NCI-H345 treated with DMSO at 0.1 percent for 48 hours (cell line): ENCODE measurements around the gene PARD6B.
"Not testable (repeated sequence)": the region's sequence is repeated elsewhere in the genome, so short reads cannot be mapped to it uniquely, and the experiment has no call there.

ENCODE experiments used
- DNase-seq: peaks from one replicate; lab custom pipeline; 2025; ENCODE audit not compliant: unreplicated experiment; lab: John Stamatoyannopoulos, UW

PARD6B gene

GRCh38 chr20:50703651-50704438, 27.5 kb upstream of the PARD6B start:
- DNase-seq = not testable (repeated sequence)

DNA sequence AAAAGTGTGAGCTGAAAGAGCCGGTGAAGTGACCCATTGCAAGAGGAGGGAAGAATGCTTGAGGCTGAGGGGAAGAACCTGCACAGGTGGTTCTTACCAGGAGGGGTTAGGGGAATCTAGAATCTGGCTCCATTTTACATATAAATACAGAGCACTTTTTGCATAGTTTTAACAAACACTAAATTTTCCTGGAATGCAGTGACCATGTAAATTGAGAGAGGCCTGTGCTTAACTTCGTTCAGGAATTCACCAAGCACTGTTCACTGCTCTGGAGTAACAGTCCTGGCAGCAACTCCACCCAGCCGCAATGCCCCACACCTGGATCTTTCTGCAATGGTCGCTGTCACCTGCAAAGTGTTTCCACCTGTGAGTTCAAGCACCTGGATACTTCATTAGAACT, 26.9 kb upstream of the PARD6B start:
- no peak for DNase-seq

- no peak for DNase-seq
These were observed 26.4 kb upstream of the PARD6B start for GRCh38 chr20:50704971-50705370.

- DNase-seq = no peak
These were observed 22.3 kb upstream of the PARD6B start for GRCh38 chr20:50708845-50709635.

DNA sequence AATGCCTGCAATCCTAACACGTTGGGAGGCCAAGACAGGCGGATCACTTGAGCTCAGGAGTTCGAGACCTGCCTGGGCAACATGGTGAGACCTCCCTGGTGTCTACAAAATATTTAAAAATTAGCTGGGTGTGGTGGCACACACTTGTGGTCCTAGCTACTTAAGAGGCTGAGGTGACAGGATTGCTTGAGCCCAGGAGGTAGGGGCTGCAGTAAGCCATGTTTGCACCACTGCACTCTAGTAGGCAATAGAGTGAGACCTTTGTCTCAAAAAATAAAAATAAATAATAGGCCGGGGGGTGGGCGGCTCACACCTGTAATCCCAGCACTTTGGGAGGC, 21.8 kb upstream of the PARD6B start:
- DNase-seq = no peak

DNA sequence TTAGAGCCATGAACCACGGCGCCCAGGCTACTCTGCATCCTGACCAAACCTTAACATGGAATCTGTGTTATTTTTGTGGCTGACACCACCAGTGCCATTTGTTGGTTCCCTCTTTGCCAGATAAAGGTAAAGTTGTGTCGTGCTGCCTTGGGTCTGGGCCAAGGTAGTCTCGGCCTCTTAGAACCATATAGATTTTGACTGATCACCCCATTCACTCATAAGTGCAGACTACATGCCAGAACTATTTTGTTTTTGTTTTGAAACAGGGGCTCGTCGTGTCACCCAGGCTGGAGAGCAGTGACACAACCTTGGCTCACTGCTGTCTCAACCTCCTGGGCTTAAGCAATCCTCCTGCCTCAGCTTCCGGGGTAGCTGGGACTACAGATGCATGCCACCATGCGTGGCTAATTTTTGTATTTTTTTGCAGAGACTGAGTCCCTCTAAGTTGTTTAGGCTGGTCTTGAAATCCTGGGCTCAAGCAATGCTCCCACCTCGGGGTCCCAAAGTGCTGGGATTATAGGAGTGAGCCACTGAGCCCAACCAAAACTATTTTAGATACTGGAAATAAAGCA, 20.8 kb upstream of the PARD6B start:
- no peak for DNase-seq

- no peak for DNase-seq
These were observed 20.1 kb upstream of the PARD6B start for GRCh38 chr20:50711113-50711825.

GRCh38 chr20:50712771-50713656, 18.4 kb upstream of the PARD6B start:
- DNase-seq = no peak

DNA sequence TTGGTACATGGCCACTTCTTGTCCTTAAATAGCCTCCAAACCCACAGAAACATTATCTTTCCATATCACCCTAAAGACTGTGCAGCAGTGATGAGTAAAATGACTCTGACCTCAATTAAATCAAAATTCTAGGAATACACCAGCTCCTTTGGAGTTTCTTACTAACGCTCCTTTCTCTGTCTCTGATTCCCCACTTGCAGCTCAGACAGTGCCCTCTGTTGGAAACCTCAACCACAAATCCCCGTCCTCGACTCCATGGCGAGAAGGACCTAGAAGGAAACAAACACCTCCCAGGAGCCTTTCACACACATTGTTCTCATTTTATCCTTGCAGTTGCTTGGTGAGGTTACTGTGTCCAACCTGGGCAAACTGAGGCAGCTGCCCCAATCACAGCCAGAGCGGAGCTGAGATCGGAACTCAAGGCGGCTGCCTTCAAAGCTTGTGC, 17.7 kb upstream of the PARD6B start:
- no peak for DNase-seq

DNA sequence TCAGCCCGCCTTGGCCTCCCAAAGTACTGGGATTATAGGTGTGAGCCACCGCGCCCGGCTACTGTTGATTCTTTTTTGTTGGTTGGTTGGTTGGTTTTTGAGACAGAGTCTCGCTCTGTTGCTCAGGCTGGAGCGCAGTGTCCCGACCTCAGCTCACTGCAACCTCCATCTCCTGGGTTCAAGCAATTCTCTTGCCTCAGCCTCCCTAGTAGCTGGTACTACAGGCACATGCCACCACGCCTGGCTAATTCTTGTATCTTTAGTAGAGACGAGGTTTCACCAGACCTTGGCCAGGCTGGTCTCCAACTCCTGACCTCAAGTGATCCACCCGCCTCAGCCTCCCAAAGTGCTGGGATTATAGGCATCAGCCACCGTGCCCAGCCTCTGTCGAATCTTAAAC, 17.0 kb upstream of the PARD6B start:
- DNase-seq = not testable (repeated sequence)

- no peak for DNase-seq
These were observed 15.7 kb upstream of the PARD6B start for GRCh38 chr20:50715694-50716093.

DNA sequence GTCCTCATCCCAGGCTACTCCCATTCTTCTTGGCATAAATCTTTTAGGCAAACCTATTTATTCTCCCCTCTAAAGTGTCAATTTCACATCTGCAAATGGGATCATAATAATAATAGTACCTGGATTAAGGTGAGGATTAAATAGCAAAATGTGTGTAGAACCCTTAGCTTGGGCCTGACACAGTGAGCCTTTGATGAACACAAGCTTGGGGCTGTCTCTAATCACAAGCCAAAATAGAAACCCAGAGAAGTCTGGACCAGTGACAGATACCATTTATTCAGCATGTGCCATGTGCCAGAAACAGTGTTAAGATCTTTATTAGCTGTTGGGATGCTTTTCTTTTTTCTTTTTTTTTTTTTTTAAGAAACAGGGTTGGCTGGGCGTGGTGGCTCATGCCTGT, 14.9 kb upstream of the PARD6B start:
- DNase-seq = no peak

- DNase-seq = no peak
These were observed 14.1 kb upstream of the PARD6B start for GRCh38 chr20:50717312-50717711.

DNA sequence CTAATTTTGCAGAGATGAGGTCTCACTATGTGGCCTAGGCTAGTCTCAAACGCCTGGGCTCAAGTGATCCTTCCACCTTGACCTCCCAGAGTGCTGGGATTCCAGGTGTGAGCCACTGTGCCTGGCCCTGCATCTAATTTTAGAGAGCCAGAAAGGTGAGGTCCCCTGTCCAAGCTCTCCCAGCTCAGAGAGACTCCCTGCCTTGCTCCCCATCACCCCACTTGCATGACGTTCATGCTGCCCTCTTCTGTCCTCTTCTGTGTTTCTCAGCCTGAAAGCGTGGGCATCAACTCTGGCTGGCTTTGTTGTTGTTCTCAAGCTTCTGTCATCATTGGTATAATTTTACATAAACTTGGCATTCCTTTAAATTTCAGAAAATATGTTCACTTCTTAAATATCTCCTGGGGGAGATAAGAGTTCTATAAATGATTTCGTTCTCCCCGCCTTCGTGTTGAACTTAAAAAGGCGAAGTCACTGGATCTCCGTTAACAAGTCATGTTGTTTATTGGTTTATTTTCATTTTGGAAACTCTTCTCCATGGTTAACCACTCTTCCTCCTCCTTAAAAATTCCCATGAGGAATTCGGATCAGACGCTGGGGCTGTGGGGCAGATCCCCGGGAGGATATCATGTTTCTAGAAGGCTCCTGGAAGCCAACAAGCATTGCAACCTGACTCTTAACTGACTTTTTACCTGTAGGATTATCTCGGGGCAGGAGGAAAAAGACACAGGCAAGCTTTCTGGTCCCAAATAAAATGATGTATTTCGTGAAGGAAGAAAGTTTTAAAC, 13.2 kb upstream of the PARD6B start:
- no peak for DNase-seq

GRCh38 chr20:50719328-50719727, 12.1 kb upstream of the PARD6B start:
- no peak for DNase-seq

DNA sequence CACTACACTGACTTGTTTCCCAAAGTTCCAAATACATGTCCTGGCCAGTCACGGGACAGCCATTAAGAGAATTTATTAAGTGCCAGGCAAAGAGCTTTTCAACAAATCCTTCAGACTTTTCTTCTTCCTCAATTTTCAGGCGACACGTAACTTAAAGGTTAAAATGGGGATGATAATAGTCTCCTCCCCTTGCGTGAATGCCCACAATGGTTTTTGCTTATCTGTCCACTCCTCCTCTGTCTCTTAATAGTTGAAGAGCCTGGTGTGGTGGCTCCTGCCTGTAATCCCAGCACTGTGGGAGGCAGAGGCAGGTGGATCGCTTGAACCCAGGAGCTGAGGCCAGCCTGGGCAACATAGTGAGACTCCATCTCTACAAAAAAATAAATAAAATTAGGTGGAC, 11.4 kb upstream of the PARD6B start:
- DNase-seq = no peak

GRCh38 chr20:50720582-50720981, 10.8 kb upstream of the PARD6B start:
- DNase-seq = no peak

GRCh38 chr20:50721881-50722281, 9.5 kb upstream of the PARD6B start:
- no peak for DNase-seq

- no peak for DNase-seq
These were observed 8.8 kb upstream of the PARD6B start for GRCh38 chr20:50722424-50723155.
